Measurements from ENCODE around the gene FTH1. TPM values are rescaled to one million over a fixed set of nuclear protein-coding genes. Genes with fewer than 3 reads are reported as not detected.

Gene FTH1
- total RNA-seq, 2 donors from 2014 or later = 2,265 to 2,787 TPM

GRCh38 chr11:61983419-61983818, 16.0 kb upstream of the FTH1 start:
- Histone ChIP-seq H3K4me3 (no peak overlapping the region), H3K27ac (no peak overlapping the region), H3K9me3 (peaks cover 0 to 8% of the 10 kb centered on the region in 2 donors), H3K4me1 (peaks cover 0 to 10% of the 10 kb centered on the region in 2 donors), H3K27me3 (no peaks in the 10 kb centered on the region), H3K36me3 (no peaks in the 10 kb centered on the region)
- DNase-seq (ENCODE audit: low spot score) = no peak
- TF ChIP-seq CTCF (IDR thresholded peaks at IDR 0.05) = no peak

GRCh38 chr11:61980783-61981541, 13.5 kb upstream of the FTH1 start:
- H3K9me3 ChIP-seq = no peaks in the 10 kb centered on the region
- peak; percentile 36 for DNase-seq (ENCODE audit: low spot score)
- H3K27ac ChIP-seq = no peak overlapping the region
- H3K27me3 ChIP-seq = no peaks in the 10 kb centered on the region
- no peaks in the 10 kb centered on the region for H3K36me3 ChIP-seq
- TF ChIP-seq CTCF (IDR thresholded peaks at IDR 0.05) = no peak
- peaks cover 0 to 21% of the 10 kb centered on the region in 2 donors for H3K4me1 ChIP-seq
- H3K4me3 ChIP-seq = no peak overlapping the region

- Histone ChIP-seq H3K4me3 (no peak overlapping the region), H3K27me3 (no peaks in the 10 kb centered on the region), H3K27ac (peak overlapping the region; percentile 66 to 82), H3K9me3 (no peaks in the 10 kb centered on the region), H3K36me3 (no peaks in the 10 kb centered on the region), H3K4me1 (peaks cover 0 to 39% of the 10 kb centered on the region in 2 donors)
- no peak for TF ChIP-seq CTCF (IDR thresholded peaks at IDR 0.05)
- no peak for DNase-seq (ENCODE audit: low spot score)
Measured at GRCh38 chr11:61978703-61979661, 11.5 kb upstream of the FTH1 start.

GRCh38 chr11:61976813-61977475, 9.5 kb upstream of the FTH1 start:
- Histone ChIP-seq H3K27me3 (no peaks in the 10 kb centered on the region), H3K4me3 (no peak overlapping the region), H3K4me1 (peaks cover 0 to 59% of the 10 kb centered on the region in 2 donors), H3K36me3 (no peaks in the 10 kb centered on the region), H3K9me3 (no peaks in the 10 kb centered on the region), H3K27ac (no peak overlapping the region)
- no peak for TF ChIP-seq CTCF (IDR thresholded peaks at IDR 0.05)
- DNase-seq (ENCODE audit: low spot score) = no peak

GRCh38 chr11:61976420-61976800, 9.0 kb upstream of the FTH1 start:
- no peaks in the 10 kb centered on the region for H3K36me3 ChIP-seq
- DNase-seq (ENCODE audit: low spot score) = no peak
- no peak overlapping the region for H3K27ac ChIP-seq
- H3K9me3 ChIP-seq = no peaks in the 10 kb centered on the region
- no peak overlapping the region for H3K4me3 ChIP-seq
- no peaks in the 10 kb centered on the region for H3K27me3 ChIP-seq
- TF ChIP-seq CTCF (IDR thresholded peaks at IDR 0.05) = no peak
- H3K4me1 ChIP-seq = peaks cover 0 to 64% of the 10 kb centered on the region in 2 donors
